HG02840 (cell line): ENCODE data around the gene UBE2D3.
A peak's percentile ranks its signal among the peaks of the same experiment; 100 is the strongest.

ENCODE experiments used
- ATAC-seq: cut with Tn5 transposase; IDR thresholded peaks from one replicate; pipeline ENCODE4 v1.9.1; 2021; ENCODE audit warnings: mild to moderate bottlenecking, moderate library complexity, moderate number of reproducible peaks; ENCODE audit not compliant: unreplicated experiment, low FRiP score

Gene UBE2D3

DNA sequence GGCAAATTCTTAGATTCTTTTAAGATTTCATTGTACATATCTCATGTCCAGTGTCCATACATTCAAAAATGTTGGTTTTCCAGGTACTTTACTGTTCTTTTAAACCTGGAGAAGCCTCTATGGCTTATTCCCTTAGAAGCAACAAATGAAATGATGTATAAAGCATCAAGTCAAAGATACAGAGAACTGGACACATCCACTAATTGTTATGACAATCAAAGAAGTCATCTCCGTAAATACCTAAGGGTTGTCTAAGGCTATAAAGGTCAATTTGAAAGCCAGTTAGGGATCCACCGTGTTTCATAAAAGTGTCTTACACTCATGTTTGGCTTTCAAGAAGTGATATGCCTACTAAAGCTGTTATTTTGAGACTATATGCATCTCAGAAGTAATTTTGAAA lies 32.4 kb downstream of the UBE2D3 start:
- no peak for ATAC-seq

DNA sequence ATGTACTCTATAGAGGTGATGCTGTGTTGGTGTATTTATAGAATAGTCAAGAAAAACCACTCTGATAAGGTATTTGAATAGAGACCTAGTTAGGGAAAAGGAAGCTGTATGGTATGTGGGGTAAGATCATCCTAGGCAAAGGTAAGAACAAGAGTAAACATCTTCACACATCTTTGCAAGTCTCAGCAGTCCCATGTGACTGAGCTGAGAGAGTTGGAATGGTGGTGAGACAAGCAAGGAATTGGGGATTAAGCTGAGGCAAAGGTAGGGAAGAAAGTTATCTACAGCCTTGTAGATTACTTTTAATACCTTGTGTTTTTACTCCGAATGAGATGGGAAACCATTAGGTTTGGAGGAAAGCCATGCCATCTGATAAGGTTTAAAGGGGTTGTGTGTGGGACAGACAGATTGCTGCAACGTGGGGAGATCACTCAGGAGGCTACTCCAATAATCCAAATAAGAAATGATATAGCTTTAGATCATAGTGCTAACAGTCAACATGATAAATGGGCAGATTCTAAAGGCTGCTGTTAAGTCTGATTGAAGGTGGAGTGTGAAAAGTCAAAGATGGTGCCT lies 34.9 kb downstream of the UBE2D3 start:
- no peak for ATAC-seq

DNA sequence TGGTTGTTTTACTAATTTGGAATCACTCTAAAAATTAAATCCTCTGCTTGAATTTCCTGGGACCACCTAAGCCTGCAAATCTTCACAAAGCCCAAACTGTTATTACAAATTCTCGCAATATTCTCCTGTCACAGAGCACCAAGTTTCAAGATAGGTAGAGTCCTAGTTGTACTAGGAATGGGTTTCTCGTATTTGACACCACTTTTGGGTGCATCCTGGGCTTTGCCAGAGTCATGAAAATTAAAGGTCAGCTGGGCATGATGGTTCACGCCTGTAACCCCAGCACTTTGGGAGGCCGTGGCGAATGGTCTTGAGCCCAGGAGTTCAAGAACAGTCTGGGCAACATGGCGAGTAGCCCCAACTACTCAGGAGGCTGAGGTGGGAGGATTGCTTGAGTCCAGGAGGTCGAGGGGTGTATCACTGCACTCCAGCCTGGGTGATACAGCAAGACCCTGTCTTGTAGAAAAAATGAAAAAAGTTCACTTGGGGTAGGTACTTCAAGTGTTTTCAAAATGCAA lies 36.0 kb downstream of the UBE2D3 start:
- no peak for ATAC-seq

- ATAC-seq = no peak
Observed at GRCh38 chr4:102789317-102789717, 38.0 kb downstream of the UBE2D3 start.

GRCh38 chr4:102787944-102788343 lies 39.4 kb downstream of the UBE2D3 start:
- ATAC-seq = no peak

GRCh38 chr4:102787096-102787881 lies 40.1 kb downstream of the UBE2D3 start:
- no peak for ATAC-seq

DNA sequence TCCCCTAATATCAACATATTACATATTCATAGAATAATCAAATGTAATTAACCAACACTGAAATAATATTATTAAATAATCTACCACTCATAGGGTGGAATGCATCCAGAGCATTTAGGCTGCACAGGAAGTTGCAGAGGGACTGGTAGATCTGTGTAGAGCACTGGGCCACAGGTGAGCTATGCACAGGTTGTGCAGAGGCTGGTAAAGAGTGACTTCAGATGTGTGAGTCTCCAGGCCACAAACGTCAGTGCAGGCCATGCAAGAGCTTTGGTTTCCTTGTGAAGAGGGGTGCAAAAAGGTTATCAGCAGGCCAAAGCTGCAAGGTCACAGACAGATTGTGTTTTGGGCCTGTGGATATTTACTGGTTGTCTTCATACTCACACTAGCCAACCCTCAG lies 41.1 kb downstream of the UBE2D3 start:
- no peak for ATAC-seq

GRCh38 chr4:102783006-102783405 lies 44.3 kb downstream of the UBE2D3 start:
- ATAC-seq = no peak

DNA sequence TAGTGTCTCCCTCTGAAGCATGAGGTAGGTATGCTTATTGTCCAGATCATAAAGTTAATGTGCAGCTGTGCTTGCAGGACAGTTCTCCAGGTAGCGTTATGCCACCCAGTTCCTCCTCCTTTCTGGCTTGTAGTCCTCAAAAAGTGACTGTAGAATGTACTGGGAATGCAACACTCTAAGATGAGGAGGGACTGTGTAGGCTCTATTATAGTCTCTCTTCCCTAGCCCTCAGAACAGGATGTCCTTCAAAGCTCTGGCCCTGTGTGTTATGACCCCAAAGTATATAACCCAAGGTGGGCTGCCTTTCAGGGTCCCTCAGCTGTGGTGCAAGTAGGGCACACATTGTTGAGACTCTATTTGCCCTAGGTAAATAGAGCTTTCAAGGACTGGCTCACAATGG lies 45.8 kb downstream of the UBE2D3 start:
- no peak for ATAC-seq

DNA sequence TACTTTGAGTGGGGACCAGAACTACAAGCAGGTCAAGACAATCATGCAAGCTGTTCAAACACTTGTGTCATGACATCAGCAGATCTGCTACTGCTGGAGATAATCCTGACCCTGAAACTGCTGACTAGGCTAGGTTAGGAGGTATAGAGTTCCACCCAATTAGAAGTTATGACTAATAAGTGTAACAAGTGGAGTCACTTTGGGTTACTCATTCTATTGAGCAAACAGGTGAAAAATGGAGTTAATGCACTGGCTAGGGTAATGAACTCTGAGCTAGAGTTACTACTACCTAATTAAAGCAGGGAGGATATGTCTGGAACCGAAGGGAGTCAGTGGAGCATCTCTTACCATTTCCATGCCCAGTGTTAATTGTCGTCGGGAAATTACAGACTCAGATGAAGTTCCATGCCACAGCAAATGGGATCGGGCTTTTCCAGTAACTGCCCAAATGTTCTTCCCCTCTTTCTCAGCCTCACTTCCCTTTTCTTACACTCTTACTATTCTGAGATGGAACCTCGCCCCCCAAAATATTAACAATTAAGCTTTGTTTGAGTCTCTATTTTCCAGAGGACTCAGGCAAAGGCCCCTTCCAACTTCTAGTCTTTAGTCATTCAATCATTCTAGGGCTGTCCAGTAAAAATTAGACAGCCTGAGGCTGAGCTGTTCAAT lies 46.7 kb downstream of the UBE2D3 start:
- ATAC-seq = no peak

- no peak for ATAC-seq
Observed at GRCh38 chr4:102779204-102779603, 48.1 kb downstream of the UBE2D3 start.

DNA sequence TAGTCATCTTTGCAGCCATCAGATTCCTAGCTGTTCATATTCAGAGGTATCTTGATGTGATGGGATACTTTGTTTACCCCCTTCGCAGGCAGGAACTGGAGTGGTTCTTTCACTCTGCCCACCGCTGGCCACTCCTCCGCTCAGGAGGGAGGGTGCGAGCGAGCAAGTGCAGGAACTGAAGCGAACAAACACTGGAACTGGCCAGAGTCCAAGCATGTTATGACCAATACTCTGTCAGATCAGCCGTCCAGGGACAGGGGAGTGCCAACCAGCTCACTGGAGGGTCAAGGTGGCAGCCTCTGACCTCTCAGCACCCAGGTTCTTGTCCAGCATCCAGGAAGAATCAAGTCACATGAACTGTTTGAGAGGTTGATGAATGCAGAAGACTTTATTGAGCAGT lies 48.6 kb downstream of the UBE2D3 start:
- no peak for ATAC-seq

GRCh38 chr4:102775805-102776204 lies 51.5 kb downstream of the UBE2D3 start:
- ATAC-seq = no peak

GRCh38 chr4:102774254-102774653 lies 53.1 kb downstream of the UBE2D3 start:
- ATAC-seq = no peak

DNA sequence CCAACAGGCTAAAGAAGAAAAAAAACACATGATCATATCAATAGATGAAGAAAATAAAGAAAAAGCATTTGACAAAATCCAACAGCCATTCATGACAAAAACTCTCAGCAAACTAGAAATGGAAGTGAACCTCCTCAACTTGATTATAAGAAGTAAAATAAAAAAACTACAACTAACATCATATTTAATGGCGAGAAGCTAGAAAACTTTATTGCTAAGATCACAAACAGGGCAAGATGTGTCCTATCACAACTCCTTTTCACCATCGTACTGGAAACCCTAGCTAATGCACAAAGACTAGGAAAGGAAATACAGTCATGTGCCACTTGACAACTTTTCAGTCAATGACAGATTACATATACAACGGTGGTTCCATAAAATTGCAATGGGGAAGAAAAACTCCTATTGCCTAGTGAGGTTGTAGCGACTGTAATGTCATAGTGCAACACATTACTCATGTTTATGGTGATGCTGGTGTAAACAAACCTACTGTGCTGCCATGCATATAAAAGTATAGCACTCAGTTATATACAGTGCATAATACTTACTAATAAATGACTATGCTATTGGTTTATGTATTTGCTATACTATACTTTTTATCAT lies 54.5 kb downstream of the UBE2D3 start:
- no peak for ATAC-seq

GRCh38 chr4:102764901-102765300 lies 62.5 kb downstream of the UBE2D3 start:
- ATAC-seq = no peak

DNA sequence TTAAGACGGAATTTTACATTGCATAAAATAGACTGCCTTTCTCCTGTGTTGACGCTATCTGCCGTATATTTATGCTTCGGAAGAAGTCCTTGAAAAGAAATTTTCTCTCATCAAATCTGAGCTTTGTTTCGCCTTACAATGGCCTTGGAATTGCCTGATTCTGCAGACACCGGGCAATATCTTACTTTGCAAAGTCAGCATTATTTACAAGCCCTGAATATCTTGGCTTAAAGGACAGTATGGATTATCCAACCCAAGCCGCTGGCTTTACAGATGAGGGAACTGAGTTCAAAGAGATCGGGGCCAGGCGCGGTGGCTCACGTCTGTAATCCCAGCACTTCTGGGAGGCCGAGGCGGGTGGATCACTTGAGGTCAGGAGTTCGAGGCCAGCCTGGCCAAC lies 65.4 kb downstream of the UBE2D3 start:
- no peak for ATAC-seq

DNA sequence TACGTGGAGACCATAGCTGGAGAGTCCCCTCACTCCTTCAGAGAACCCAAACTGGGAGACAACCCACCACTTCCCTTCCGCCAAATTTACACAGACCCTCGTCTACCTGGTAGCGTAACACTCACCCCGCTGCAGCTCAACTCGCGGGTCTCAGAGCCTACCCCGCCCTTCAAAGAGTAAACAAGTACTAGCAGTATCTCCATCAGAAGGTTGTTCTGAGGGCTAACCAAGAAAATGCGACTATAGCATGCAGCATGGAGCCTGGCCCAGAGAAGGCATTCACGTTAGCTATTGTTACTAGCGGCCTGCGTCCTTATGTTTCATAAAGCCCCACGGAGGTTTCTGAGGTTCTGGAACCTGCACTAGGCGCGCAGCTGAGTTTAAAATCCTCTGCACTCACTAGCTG lies 66.1 kb downstream of the UBE2D3 start:
- no peak for ATAC-seq

GRCh38 chr4:102760645-102761295 lies 66.6 kb downstream of the UBE2D3 start, which contains the start of gene MANBA:
Gene MANBA (minus strand): TSS chr4:102760968. CDS start chr4:102760894, 74 bp downstream.
- peak; percentile 95 for ATAC-seq

GRCh38 chr4:102759831-102760644 lies 67.3 kb downstream of the UBE2D3 start:
- ATAC-seq = peak; percentile 47
